Aorta (tissue), 5 donors: ENCODE data around the gene PCSK7. TPM values are rescaled to one million over a fixed set of nuclear protein-coding genes. Genes with fewer than 3 reads are reported as not detected.
"Not testable (repeated sequence)": the region's sequence is repeated elsewhere in the genome, so short reads cannot be mapped to it uniquely, and the experiment has no call there.

ENCODE experiments used
- ATAC-seq: fragments of 200-7000 bp; cut with Tn5 transposase; one replicate; pipeline ENCODE4 v1.9.1; 2022; ENCODE audit warnings: moderate library complexity; ENCODE audit not compliant: low FRiP score
- DNase-seq, 2 donors: peaks; one replicate each; pipeline ENCODE4 v3.0.0-alpha.2; 2020
- H3K27ac ChIP-seq, 2 donors: one replicate each; pipeline ENCODE4 v1.5.1; 2013; ENCODE audit warnings: low read length in 2 of 2, mild to moderate bottlenecking in 2 of 2, moderate library complexity in 2 of 2, control low read depth in 1 of 2, inconsistent platforms in 1 of 2, low read depth in 1 of 2
- H3K27me3 ChIP-seq, 2 donors: one replicate each; pipeline ENCODE4 v1.6.1; 2013; ENCODE audit warnings: control low read depth in 1 of 2, low read length in 1 of 2, mild to moderate bottlenecking in 1 of 2, moderate library complexity in 1 of 2; ENCODE audit not compliant: insufficient read depth in 2 of 2, control insufficient read depth in 1 of 2
- H3K36me3 ChIP-seq, 2 donors: one replicate each; pipeline ENCODE4 v1.6.1; 2013; ENCODE audit warnings: control low read depth in 1 of 2, low read length in 1 of 2, mild to moderate bottlenecking in 1 of 2; ENCODE audit not compliant: insufficient read depth in 2 of 2, control insufficient read depth in 1 of 2
- H3K4me1 ChIP-seq, 2 donors: one replicate each; pipeline ENCODE4 v1.6.1; 2013; ENCODE audit warnings: low read length in 2 of 2, control low read depth in 1 of 2, mild to moderate bottlenecking in 1 of 2, moderate library complexity in 1 of 2; ENCODE audit not compliant: insufficient read depth in 2 of 2, control insufficient read depth in 1 of 2
- H3K4me3 ChIP-seq, 2 donors: one replicate each; pipeline ENCODE4 v1.5.1; 2013; ENCODE audit warnings: low read length in 2 of 2, control low read depth in 1 of 2, mild to moderate bottlenecking in 1 of 2
- H3K9me3 ChIP-seq: one replicate; pipeline ENCODE4 v1.6.1; 2013; ENCODE audit warnings: mild to moderate bottlenecking, low read length; ENCODE audit not compliant: control insufficient read depth
- WGBS, 2 donors: extraction: QIAGEN DNeasy Blood & Tissue Kit; methylation state at CpG; one replicate each; pipeline ENCODE4 v1.1.7; 2013; 5-methylcytosine and 5-hydroxymethylcytosine counted together
- intact Hi-C, 2 donors: fragments of 100-400 bp; cut with DNase I; formaldehyde crosslinking; loops; one replicate each; pipeline versions ENCODE4 v1.14.2 to v1.15.0; 2022
- polyA plus RNA-seq, 2 donors: library from polyadenylated mRNA; stranded (reverse); fragments of 200-250 nt; gene quantifications; one replicate each; pipeline ENCODE4 v1.2.3, GENCODE V29; 2013
- total RNA-seq, 2 donors: library from RNA; stranded (reverse); fragmentation: NEBNext Ultra II Directional; extraction: Animal tissue kit (Norgen Biotek cat#: 25700); gene quantifications; one replicate each; pipeline ENCODE4 v1.2.1, GENCODE V29; 2021
- donor health status: healthy with polysubstance abuse.
- donor health status: Bipolar disorder and iron deficiency.
- donor health status: DM: no; HTN: no; CAD: no.
- donor health status: DM: no; HTN: no; CAD: no.
- donor health status: DM: yes; HTN: yes; CAD: no.

The PCSK7 gene
- total and polyA plus RNA-seq, 4 donors, result 23.5 to 71.5 (median 54.9) TPM

DNA sequence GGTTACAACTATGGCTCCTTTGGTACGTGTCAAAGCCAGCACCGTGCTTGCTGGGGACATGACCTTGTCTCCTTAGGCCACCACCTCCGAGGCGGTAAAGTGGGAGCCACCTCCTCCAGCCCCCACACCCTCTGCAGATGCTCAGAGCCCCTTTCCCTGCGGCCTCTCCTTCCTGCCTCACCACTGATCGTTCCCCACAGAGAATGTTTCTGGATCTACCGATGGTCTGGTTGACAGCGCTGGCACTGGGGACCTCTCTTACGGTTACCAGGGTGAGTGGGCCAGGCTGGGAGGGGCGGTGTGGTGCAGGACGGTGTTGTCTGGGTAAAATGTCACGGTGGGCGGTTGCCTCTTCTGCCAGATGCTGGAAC is 44.5 kb downstream of the PCSK7 start:
- no peak for ATAC-seq
- Histone ChIP-seq H3K27me3 (no peaks in the 10 kb centered on the region), H3K36me3 (peaks cover 0 to 2% of the 10 kb centered on the region in 2 donors), H3K27ac (no peak overlapping the region), H3K9me3 (no peaks in the 10 kb centered on the region), H3K4me3 (no peak overlapping the region), H3K4me1 (no peaks in the 10 kb centered on the region)
- 87 to 89% methylated on average over 13 of the region's 13 CpGs for WGBS, 2 donors
- peak in 1 of 2 donors; percentile 63 for DNase-seq
- intact Hi-C loops, result no loop called here

DNA sequence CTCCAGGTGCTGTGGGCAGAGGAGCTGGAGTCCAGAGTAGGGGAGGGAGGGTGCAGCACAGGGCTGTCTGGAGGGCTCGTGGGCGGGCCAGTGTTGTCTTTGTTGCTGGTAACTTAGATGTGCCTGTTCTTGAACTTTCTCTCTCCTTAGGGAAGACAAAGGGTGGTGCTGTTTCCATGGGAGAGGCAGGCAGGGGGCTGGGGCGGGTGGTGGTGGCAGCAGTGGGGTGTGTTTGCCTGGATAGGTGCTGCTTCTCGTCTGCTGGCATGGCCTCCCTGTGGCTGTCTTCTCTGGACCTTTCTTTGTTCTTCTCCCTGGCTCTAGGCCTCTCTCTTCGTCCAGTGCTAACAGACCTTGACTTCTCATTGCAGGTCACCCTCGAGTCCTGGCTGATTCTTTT is 44.9 kb downstream of the PCSK7 start:
- no peaks in the 10 kb centered on the region for H3K27me3 ChIP-seq
- no peaks in the 10 kb centered on the region for H3K9me3 ChIP-seq
- H3K27ac ChIP-seq, result no peak overlapping the region
- no peak for ATAC-seq
- intact Hi-C loops, result no loop called here
- DNase-seq, result peak in 1 of 2 donors; percentile 65
- H3K4me1 ChIP-seq, result no peaks in the 10 kb centered on the region
- H3K36me3 ChIP-seq, result peaks cover 0 to 2% of the 10 kb centered on the region in 2 donors
- WGBS, 2 donors, result 76 to 82% methylated on average over 6 of the region's 6 CpGs
- H3K4me3 ChIP-seq, result no peak overlapping the region

DNA sequence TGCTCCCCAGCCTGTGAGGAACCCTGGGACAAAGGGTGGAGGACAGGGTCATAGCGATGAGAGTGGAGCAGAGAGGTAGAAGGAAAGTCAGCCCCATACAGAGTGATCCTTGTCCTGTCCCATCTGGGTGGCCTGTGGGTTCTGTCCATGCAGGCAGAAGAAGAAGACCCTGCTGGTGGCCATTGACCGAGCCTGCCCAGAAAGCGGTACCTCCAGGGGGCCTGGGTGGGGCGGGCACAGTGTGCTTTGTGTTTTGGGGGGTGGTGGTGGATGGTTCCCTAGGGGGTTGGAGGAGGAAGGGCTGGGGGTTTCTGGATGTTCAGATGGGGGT is 45.5 kb downstream of the PCSK7 start:
- H3K36me3 ChIP-seq, result peaks cover 0 to 2% of the 10 kb centered on the region in 2 donors
- no peaks in the 10 kb centered on the region for H3K4me1 ChIP-seq
- no peak overlapping the region for H3K4me3 ChIP-seq
- no peaks in the 10 kb centered on the region for H3K9me3 ChIP-seq
- intact Hi-C loops, result no loop called here
- no peaks in the 10 kb centered on the region for H3K27me3 ChIP-seq
- no peak for ATAC-seq
- DNase-seq, result peak in 1 of 2 donors; percentile 55
- no peak overlapping the region for H3K27ac ChIP-seq
- WGBS, 2 donors, result 93 to 98% methylated on average over 4 of the region's 4 CpGs

DNA sequence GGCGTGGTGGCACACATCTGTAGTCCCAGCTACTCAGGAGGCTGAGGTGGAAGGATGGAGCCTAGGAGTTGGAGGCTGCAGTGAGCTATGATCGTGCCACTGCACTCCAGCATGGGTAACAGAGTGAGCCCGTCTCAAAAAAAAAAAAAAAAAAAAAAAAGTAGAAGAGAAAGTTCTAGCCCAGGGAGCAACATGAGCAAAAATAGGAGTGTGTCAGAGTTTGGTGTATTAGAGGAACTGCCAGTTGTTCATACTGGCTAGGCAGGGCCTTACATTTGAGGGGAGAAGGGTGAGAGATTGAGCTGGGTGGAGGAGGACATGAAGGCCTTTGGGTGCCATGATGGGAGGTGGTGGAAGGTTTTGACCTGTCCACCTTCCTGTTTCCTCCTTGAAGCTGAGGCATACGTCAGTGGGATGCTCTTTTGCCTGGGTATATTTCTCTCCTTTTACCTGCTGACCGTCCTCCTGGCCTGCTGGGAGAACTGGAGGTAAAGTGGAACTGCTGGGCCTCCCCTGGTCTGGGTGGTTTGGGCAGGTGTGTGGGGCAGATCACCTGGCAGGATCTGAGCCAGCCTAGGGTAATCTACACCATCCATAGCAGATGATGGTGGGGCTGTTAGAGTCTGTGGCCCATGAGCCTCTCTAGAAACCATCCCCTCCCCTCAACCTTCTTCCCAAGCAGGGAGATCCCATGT is 46.0 kb downstream of the PCSK7 start:
- H3K36me3 ChIP-seq, result peaks cover 0 to 2% of the 10 kb centered on the region in 2 donors
- 79 to 84% methylated on average over 5 of the region's 5 CpGs for WGBS, 2 donors
- no peaks in the 10 kb centered on the region for H3K27me3 ChIP-seq
- H3K4me3 ChIP-seq, result no peak overlapping the region
- H3K9me3 ChIP-seq, result no peaks in the 10 kb centered on the region
- no peak for ATAC-seq
- no peak overlapping the region for H3K27ac ChIP-seq
- intact Hi-C loops, result no loop called here
- H3K4me1 ChIP-seq, result no peaks in the 10 kb centered on the region
- DNase-seq, result no peak

DNA sequence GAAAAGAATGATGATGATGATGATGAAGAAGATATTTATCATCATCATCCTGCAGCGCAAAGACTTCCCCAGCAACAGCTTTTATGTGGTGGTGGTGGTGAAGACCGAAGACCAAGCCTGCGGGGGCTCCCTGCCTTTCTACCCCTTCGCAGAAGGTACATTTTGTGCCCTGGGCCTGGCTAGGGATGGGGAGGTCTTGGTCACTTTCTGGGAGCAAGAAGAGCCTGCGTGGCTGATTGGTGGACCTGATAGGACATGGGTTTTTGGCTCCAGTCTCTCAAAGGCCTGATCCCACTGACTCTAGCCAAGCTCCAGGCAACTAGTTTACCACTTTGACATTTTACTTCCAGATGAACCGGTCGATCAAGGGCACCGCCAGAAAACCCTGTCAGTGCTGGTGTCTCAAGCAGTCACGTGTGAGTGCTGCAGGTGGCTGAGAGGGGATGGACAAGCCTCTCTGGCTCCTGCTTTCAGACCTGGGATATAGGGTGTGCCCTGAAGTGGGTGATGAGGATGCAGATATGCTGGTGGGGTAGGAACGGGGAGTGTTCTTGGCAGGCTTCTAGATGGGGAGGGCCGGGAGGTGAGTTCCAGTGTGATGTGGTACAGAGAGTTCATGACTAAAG is 48.0 kb downstream of the PCSK7 start:
- 85 to 92% methylated on average over 11 of the region's 11 CpGs for WGBS, 2 donors
- ATAC-seq (no peak), DNase-seq (peak; percentile 21 to 51)
- no peak overlapping the region for H3K27ac ChIP-seq
- intact Hi-C loops, result loop anchor here in 1 of 2 donors (5.0 kb wide), 1 partner anchor 43 kb away; no protein-coding TSS in a partner anchor
- no peak overlapping the region for H3K4me3 ChIP-seq
- no peaks in the 10 kb centered on the region for H3K27me3 ChIP-seq
- peaks cover 0 to 3% of the 10 kb centered on the region in 2 donors for H3K4me1 ChIP-seq
- H3K36me3 ChIP-seq, result no peaks in the 10 kb centered on the region
- H3K9me3 ChIP-seq, result no peaks in the 10 kb centered on the region

DNA sequence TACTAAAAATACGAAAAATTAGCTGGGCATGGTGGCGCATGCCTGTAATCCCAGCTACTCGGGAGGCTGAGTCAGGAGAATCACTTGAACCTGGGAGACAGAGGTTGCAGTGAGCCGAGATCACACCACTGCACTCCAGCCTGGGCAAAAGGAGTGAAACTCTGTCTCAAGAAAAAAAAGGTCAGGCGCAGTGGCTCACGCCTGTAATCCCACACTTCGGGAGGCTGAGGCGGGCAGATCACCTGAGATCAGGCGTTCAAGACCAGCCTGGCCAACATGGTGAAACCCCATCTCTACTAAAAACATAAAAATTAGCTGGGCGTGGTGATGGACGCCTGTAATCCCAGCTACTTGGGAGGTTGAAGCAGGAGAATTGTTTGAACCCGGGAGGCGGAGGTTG is 48.7 kb downstream of the PCSK7 start:
- not testable (repeated sequence) for H3K36me3 ChIP-seq, H3K4me1 ChIP-seq, ATAC-seq, H3K27me3 ChIP-seq, H3K4me3 ChIP-seq, H3K27ac ChIP-seq, H3K9me3 ChIP-seq
- DNase-seq, result peak in 1 of 2 donors; percentile 16
- intact Hi-C loops, result loop anchor here in 1 of 2 donors (5.0 kb wide), 1 partner anchor 44 kb away; no protein-coding TSS in a partner anchor
- WGBS, 2 donors, result 94 to 95% methylated on average over 13 of the region's 13 CpGs

DNA sequence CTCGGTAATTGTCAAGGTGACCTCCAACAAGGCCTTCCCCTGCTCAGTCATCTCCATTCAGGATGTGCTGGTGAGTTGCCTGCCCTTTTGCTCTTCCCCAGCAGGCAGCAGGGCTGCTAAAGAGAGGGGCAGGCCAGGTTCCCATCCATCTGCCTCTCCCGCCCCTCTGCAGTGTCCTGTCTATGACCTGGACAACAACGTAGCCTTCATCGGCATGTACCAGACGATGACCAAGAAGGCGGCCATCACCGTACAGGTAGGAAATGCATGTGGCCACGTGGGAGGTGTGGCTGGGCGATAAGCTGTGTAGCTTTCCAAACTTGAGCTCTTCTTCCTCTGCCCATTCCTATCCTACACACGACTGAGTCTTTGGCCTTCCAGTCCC is 49.3 kb downstream of the PCSK7 start:
- Histone ChIP-seq H3K27ac (no peak overlapping the region), H3K36me3 (no peaks in the 10 kb centered on the region), H3K4me1 (peaks cover 0 to 3% of the 10 kb centered on the region in 2 donors), H3K27me3 (no peaks in the 10 kb centered on the region), H3K9me3 (no peaks in the 10 kb centered on the region), H3K4me3 (no peak overlapping the region)
- intact Hi-C loops, result loop anchor here in 1 of 2 donors (5.0 kb wide), 1 partner anchor 45 kb away; no protein-coding TSS in a partner anchor
- DNase-seq, result peak in 1 of 2 donors; percentile 44
- ATAC-seq, result no peak
- 91 to 97% methylated on average over 10 of the region's 10 CpGs for WGBS, 2 donors

DNA sequence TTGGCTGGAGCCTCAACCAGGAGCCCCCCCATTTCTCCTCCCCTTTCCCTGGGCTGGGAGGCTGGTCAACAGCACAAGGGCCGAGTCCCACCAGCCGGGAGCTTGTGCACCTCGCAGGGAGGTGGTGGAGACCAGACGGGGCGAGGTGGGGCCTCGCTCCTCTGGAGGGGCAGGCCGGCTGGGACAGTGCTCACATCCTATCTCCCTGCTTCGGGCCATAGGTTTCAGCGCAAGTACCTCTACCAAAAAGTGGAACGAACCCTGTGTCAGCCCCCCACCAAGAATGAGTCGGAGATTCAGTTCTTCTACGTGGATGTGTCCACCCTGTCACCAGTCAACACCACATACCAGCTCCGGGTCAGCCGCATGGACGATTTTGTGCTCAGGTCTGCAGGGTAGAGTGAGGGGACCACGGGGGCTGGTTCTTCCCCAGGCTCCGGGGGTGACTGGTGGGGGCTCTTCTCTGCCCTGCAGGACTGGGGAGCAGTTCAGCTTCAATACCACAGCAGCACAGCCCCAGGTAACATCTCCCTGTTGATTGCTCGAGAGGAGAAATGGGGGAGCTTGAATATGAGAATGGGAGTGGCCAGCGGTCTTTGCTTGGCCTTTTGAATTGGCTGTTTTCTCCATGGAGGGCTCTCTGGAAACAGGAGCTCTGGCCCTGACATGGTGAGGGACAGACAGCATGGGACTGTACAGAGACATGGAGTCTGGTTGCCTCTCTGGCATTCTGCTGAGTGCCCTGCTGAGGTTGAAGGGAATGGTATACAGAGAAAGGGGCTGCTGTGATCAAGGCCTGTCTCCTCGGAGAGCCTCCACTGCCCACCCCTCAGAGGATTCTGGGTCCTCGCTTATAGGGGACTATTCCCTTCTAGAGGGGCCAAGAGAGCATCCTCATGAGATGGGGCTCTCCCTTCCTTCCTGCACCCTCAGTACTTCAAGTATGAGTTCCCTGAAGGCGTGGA is 50.0 kb downstream of the PCSK7 start:
- Histone ChIP-seq H3K4me3 (no peak overlapping the region), H3K27ac (no peak overlapping the region), H3K4me1 (peaks cover 0 to 3% of the 10 kb centered on the region in 2 donors), H3K36me3 (no peaks in the 10 kb centered on the region), H3K27me3 (no peaks in the 10 kb centered on the region), H3K9me3 (no peaks in the 10 kb centered on the region)
- WGBS, 2 donors, result 82 to 84% methylated on average over 21 to 22 of the region's 22 CpGs
- DNase-seq, result peak in 1 of 2 donors; percentile 37
- intact Hi-C loops, result loop anchor here (2.0 to 5.0 kb wide), 2 partner anchors 45 to 47 kb away; no protein-coding TSS in a partner anchor
- no peak for ATAC-seq
